HG03378 (cell line): Measurements from ENCODE around the gene THBS4.

ENCODE experiments used
- ATAC-seq: cut with Tn5 transposase; IDR thresholded peaks from one replicate; pipeline ENCODE4 v1.9.1; 2021; ENCODE audit warnings: mild to moderate bottlenecking, moderate library complexity; ENCODE audit not compliant: unreplicated experiment

Gene THBS4

DNA sequence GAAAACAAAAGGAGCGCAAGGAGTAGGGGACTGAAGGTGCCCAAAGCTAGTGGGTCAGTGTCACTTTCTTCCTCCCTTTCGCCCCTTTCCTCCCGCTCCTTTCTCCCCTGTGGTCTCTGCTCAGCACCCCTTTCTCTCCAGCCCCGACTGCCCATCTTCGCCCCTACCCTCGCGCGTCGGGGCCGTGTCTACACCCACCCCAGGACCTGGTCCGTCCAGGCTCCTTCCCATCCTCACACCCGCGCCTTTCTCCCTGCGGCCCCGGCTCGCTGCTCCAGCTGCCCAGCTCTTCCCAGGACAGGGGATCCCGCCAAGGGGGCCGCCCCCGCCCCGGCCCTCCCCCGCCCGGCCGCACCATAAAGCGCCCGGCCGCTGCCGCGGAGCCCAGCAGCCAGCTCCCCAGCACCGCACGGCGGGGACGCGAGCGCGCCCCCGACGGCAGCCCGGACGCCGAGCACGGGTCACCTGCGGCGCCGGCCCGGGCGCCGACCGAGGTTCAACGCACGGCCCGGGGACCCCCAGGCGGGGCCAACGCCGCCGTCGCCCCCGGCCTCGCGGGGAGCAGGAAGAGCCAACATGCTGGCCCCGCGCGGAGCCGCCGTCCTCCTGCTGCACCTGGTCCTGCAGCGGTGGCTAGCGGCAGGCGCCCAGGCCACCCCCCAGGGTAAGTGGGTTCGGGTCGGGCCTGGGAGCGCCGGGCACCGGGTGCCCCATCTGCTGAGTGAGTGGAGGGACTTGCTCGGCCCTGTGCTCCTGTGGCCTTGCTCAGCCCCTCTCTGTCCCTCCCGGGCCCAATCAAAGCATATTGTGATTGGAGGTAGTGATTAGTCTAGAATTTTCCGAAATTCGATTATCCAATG lies at the start of gene THBS4:
THBS4 (plus strand) TSS at position 387 of the 860 bp plus-strand sequence; CDS start at position 577, 190 bp downstream.
- no peak for ATAC-seq

GRCh38 chr5:79986260-79986659 lies 48.9 kb upstream of the THBS4 start:
- no peak for ATAC-seq

DNA sequence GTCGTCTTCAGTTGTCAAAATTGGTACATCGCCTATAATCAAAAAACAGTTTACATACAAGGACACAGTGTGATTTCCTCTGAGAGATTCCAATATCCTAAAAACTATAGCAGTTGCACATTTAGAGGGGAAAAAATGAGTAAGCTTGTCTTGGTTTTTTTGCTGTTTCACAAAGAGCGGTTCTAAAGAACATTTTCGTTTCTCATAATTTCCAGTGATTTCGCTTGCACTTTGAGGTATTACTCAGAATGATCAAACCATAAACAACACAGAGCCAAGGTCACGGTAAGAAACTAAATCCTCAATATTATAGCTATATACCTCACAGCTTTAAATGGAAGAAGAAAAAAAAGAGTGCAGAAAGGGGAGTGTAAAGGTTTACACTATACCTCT lies 44.9 kb upstream of the THBS4 start:
- peak; percentile 45 for ATAC-seq

DNA sequence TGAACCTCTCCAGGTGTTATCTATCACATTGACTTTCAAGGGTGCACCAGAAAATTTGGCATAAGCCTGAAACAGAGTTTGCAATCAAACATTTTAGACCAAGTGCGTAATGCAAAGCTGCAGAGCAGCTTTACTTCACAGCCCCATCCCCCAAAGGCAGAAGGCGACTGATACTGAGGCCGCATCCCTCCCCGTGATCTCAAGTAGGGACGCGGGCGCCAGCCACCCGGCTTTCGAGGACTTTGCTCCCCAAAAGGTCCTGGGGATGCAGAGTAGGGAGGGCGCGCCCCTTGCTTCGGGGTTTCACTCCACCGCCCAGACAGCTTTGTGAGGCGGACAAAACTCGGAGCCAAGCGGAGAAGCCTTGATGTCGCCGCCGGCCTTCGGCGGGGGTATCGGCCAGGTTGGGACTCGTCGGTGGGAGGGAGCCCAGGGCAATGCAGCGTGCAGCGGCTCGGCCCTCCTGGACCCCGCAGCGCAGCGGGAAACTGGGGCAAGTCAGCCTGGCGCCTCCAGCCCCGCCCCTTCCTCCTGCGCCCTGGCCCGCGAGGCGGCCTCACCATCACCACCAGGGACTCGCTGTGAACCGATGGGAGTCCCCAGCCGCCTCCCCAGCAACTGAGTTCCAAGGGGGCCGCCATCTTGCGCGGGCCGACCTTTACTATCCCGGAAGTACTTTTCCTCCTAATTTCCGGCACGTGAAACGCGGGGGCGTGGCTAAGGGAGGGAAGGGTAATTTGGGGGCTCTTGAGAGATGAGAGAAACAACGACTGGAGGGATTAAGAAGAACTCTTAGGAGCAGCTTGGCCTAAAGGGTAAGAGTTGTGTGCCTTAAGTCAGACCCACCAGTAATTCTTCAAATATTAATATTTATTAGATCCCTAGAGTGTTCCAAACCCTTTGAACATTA lies 44.3 kb upstream of the THBS4 start, which contains the start of gene MTX3:
MTX3 (minus strand) TSS at position 665 of the 910 bp plus-strand sequence; CDS start at position 641, 24 bp downstream.
- ATAC-seq, result peak; percentile 82

DNA sequence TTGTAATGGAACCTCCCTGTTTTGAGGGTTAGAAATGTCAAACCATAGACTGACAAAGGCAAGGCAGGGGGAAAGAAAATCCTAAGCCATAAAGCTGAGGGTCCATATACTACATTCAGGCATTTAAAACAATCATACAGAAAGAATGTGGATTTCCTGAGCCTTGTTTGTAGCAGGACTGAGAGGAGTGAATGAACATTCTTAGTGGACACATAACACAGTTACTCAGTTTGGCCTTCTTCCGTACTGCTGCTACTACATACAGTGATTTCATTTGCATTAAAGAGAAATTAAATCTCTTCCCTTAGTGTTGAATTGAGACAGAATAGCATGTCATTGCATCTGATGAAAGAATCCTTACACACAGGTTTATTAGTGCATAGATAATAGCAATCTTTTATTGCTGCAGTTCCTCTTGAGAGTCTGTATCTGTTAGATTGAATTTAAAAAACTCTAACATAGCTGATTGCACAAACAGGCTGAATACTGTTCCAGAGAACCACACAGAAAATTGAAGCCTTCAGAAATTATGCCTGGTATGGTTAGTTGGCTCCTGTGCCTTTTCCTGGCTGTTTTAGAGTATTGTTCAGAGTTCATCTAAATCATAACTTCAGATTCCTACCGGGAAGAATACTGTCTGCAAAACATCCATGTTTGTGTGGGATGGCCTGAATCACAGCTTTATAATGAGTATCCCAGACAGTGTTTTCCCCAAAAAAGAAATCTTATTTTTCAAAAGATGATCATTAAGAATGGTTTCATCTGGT lies 42.1 kb upstream of the THBS4 start:
- no peak for ATAC-seq

DNA sequence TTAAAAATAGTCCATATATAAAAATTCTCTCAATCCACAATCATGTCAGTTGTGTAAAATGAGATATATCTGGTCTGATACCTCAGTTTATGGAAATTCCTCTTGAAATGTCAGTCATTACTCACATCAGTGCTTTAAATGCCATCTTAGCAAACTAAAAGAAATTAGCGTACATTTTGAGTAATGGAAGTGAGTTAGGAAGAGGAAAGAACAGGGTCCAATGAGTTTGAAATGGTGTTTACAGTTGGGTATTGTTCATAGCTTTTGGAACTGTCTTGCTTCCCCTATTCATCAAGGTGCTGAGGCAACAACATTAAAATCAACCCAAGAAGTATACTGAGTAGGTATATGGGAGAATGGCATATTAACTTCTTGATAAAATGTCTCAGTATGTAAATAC lies 35.4 kb upstream of the THBS4 start:
- ATAC-seq, result no peak

GRCh38 chr5:80002677-80003076 lies 32.5 kb upstream of the THBS4 start:
- ATAC-seq, result no peak

GRCh38 chr5:80008995-80009765 lies 26.0 kb upstream of the THBS4 start:
- ATAC-seq, result no peak

- ATAC-seq, result no peak
Observed at GRCh38 chr5:80010754-80011392, 24.3 kb upstream of the THBS4 start.

DNA sequence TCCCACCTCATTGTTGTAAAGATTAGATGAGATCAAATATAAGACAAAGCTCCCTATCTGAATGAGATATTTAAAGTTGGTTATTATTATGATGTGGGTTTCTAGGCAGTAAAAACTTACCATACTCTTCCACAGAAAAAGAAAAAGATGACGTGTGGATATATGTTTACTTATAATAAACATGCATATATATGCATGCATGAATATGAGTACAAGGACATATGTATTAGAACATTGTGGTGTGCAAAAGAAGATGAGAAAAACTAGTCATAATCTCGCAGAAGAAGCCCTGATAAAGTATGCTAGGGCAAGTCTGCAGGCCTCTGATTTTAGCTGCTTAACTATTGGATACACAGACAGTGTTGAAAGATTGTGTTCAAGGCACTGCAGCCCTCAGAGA lies 10.1 kb upstream of the THBS4 start:
- no peak for ATAC-seq

DNA sequence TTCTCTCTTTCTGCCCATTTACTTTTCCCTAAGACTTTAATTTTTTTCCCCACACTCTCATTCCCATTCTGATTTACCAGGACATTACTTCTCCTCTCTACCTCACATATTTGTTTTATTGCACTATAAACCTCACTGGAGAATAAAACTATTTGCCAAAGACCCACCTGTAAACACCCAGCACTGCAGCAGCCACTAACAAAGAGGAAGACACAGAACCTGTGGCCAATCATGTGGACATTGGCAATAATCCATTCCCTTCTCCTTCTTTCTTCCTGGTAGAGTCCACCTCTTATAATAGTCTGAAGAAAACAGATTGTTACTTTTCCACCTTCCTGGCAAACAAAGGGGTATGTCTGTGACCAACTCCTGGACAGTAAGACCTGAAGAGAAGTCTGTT lies 8.3 kb upstream of the THBS4 start:
- no peak for ATAC-seq

- ATAC-seq, result no peak
Observed at GRCh38 chr5:80031109-80031508, 4.0 kb upstream of the THBS4 start.

DNA sequence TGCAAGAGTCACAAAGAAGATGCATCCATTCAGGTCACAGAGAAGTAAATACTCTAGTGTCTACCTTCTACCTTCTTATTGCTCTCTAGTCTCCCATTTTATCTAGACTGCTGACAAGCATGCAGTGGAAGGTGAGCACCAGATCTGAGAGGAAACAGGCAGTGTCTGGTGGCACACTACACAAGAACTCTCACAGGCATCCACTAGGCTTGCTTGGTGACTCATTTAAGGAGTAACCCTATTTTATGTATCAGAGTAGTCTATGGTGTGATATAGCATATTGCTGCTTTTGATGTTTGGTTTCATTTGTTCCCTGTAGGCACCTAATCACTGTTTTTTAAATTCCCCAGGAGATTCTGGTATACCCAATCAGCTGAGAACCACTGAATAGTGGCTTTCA lies 1.6 kb upstream of the THBS4 start:
- ATAC-seq, result no peak

- no peak for ATAC-seq
Observed at GRCh38 chr5:80034559-80034958, 589 bp upstream of the THBS4 start.

DNA sequence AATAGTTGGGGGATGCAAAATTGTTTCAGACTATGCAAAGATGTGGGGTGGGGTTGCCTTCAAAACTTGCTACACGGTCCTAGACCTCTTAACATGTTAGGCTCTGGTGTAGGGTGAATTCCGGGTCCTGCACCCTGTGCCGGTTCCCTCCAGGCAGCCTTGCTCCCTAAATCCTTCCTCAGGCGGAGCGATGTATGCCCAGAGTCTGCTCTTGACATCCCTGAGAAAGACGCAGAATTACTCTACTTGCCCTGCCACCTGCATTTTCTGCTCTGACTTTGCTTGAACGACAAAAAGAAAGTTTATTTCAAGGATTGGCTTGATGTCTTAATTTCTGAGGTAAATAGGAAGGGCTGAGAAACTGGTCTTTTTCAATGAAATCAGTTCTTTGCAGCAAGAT lies 691 bp downstream of the THBS4 start:
- ATAC-seq, result no peak

- no peak for ATAC-seq
Observed at GRCh38 chr5:80036615-80037014, 1.5 kb downstream of the THBS4 start.

DNA sequence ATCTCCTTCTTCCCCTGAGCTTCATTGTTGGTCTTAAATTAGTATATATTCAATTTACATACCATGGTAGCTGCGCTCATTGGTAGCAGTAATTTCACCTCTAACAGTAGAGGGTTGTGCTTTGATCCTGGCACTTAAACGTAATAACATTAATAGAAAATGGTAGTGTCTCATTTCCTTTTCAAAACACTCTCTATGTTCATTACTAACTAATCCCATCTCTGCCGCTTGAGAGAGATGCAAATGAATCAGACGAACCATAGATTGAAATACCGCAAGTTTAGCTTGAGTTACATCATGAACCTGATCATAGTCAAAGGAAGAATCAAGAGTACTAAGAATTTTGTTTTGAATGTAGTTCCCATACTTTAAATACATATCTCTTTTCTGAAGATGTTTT lies 2.2 kb downstream of the THBS4 start:
- no peak for ATAC-seq

- no peak for ATAC-seq
Observed at GRCh38 chr5:80039650-80040049, 4.5 kb downstream of the THBS4 start.

DNA sequence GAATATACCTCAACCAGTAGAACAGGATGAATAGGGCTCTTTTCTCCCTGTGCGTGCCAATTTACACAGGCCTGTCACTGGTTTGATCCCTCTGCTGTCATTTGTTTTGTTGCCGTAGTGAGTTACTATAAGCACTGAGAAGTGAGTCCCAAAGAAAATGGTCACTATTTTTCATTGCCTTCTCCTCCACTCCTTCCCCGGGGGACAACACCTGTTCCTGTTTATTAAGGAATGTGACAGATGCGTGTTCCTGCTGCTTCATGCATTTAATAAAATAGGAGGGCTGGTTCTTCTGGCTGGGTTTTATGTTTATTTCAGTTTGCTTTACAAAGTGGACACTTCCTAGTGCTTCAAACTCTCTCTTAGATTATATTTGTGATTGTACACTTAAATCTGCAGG lies 6.4 kb downstream of the THBS4 start:
- no peak for ATAC-seq

- ATAC-seq, result no peak
Observed at GRCh38 chr5:80042330-80042729, 7.2 kb downstream of the THBS4 start.
